ENCODE data around the gene SRPK2. TPM values are rescaled to one million over a fixed set of nuclear protein-coding genes. Genes with fewer than 3 reads are reported as not detected.

The SRPK2 gene
- total RNA-seq, 1 experiment from 2014 or later: 58.2 TPM

DNA sequence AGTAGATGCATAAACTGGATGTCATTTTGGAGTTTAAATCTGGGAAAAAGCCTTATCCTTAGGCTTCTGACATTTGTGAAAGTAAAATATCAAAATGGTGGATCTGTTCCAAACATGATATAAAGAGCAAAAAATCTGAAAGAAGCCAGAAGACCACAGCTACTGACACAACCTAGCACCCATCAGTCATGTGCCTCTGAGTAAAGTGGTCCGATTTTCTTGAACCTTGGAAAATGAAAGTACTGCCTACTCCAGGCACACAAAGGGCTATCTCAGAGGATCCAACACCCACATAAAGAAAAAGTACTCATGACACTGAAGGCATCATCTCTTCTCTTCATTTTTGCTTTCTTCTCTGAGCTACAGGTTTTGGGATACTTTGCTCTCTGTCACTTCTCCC, 224.0 kb downstream of the SRPK2 start:
- H3K9me3 ChIP-seq (ENCODE audit: control insufficient read depth, insufficient read depth, low read depth, low read length): no peaks in the 10 kb centered on the region
- intact Hi-C loops (cut with micrococcal nuclease; ENCODE audit: unreplicated experiment): no loop called here
- DNase-seq (ENCODE audit: low read depth, low spot score) (no peak), ATAC-seq (no peak)
- no peak for TF ChIP-seq POLR2AphosphoS5 (IDR thresholded peaks at IDR 0.05; ENCODE audit: low read depth, low read length)
- TF ChIP-seq TCF7L2 (IDR thresholded peaks at IDR 0.05; ENCODE audit: low read depth, low read length): no peak
- no peak for TF ChIP-seq SIN3A (IDR thresholded peaks at IDR 0.05; ENCODE audit: borderline replicate concordance, insufficient read depth, low read depth, low read length)
- TF ChIP-seq, protein P1, sequence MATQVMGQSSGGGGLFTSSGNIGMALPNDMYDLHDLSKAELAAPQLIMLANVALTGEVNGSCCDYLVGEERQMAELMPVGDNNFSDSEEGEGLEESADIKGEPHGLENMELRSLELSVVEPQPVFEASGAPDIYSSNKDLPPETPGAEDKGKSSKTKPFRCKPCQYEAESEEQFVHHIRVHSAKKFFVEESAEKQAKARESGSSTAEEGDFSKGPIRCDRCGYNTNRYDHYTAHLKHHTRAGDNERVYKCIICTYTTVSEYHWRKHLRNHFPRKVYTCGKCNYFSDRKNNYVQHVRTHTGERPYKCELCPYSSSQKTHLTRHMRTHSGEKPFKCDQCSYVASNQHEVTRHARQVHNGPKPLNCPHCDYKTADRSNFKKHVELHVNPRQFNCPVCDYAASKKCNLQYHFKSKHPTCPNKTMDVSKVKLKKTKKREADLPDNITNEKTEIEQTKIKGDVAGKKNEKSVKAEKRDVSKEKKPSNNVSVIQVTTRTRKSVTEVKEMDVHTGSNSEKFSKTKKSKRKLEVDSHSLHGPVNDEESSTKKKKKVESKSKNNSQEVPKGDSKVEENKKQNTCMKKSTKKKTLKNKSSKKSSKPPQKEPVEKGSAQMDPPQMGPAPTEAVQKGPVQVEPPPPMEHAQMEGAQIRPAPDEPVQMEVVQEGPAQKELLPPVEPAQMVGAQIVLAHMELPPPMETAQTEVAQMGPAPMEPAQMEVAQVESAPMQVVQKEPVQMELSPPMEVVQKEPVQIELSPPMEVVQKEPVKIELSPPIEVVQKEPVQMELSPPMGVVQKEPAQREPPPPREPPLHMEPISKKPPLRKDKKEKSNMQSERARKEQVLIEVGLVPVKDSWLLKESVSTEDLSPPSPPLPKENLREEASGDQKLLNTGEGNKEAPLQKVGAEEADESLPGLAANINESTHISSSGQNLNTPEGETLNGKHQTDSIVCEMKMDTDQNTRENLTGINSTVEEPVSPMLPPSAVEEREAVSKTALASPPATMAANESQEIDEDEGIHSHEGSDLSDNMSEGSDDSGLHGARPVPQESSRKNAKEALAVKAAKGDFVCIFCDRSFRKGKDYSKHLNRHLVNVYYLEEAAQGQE (IDR thresholded peaks at IDR 0.05; ENCODE audit: insufficient read depth in 1 of 2, low read depth in 2 of 2, low read length in 1 of 2): no peak
- TF ChIP-seq, protein P2, sequence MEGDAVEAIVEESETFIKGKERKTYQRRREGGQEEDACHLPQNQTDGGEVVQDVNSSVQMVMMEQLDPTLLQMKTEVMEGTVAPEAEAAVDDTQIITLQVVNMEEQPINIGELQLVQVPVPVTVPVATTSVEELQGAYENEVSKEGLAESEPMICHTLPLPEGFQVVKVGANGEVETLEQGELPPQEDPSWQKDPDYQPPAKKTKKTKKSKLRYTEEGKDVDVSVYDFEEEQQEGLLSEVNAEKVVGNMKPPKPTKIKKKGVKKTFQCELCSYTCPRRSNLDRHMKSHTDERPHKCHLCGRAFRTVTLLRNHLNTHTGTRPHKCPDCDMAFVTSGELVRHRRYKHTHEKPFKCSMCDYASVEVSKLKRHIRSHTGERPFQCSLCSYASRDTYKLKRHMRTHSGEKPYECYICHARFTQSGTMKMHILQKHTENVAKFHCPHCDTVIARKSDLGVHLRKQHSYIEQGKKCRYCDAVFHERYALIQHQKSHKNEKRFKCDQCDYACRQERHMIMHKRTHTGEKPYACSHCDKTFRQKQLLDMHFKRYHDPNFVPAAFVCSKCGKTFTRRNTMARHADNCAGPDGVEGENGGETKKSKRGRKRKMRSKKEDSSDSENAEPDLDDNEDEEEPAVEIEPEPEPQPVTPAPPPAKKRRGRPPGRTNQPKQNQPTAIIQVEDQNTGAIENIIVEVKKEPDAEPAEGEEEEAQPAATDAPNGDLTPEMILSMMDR (IDR thresholded peaks at IDR 0.05): no peak
- no peaks in the 10 kb centered on the region for H3K27me3 ChIP-seq (ENCODE audit: control insufficient read depth, insufficient read depth, low read length)
- H3K36me3 ChIP-seq (ENCODE audit: control insufficient read depth, insufficient read depth, low read length): peaks cover 6% of the 10 kb centered on the region; the same call in 1 of the 2 replicates
- ChIA-PET CTCF (no interaction called here), POLR2A (no interaction called here)
- no peaks in the 10 kb centered on the region for H3K4me1 ChIP-seq (ENCODE audit: control insufficient read depth, insufficient read depth, low read length)
- no peak overlapping the region for H3K27ac ChIP-seq (ENCODE audit: low read length)
- in situ Hi-C loops (cut with HindIII; ENCODE audit: low pct_unique_long_range_greater_than_20kb, low sequenced_read_pairs): no loop called here
- no peak overlapping the region for H3K4me3 ChIP-seq (ENCODE audit: low read depth in 2 of 2, low read length in 2 of 2)
- BruUV-seq (replicated peaks): no TSS peak

DNA sequence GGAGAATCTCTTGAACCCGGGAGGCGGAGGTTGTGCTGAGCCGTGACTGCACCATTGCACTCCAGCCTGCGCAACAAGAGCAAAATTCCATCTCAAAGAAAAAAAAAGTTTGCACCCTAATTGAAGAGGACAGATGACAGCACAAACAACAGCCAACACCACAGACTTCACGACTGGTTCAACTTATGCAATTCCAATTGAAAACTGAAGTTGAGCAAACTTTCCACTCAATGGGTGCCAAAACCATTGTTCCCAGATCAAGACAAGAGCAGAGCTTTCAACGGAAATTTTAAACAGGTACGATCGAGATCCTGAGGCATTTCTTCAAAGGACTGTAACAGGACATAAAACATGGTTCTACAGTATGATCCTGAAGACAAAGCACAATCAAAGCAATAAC, 225.0 kb downstream of the SRPK2 start:
- Histone ChIP-seq H3K4me3 (ENCODE audit: low read depth in 2 of 2, low read length in 2 of 2) (no peak overlapping the region), H3K4me1 (ENCODE audit: control insufficient read depth, insufficient read depth, low read length) (no peaks in the 10 kb centered on the region), H3K27me3 (ENCODE audit: control insufficient read depth, insufficient read depth, low read length) (no peaks in the 10 kb centered on the region), H3K9me3 (ENCODE audit: control insufficient read depth, insufficient read depth, low read depth, low read length) (no peaks in the 10 kb centered on the region), H3K27ac (ENCODE audit: low read length) (no peak overlapping the region), H3K36me3 (ENCODE audit: control insufficient read depth, insufficient read depth, low read length) (peaks cover 6% of the 10 kb centered on the region; the same call in 1 of the 2 replicates)
- intact Hi-C loops (cut with micrococcal nuclease; ENCODE audit: unreplicated experiment): no loop called here
- no TSS peak for BruUV-seq (replicated peaks)
- TF ChIP-seq SIN3A (IDR thresholded peaks at IDR 0.05; ENCODE audit: borderline replicate concordance, insufficient read depth, low read depth, low read length) (no peak), TCF7L2 (IDR thresholded peaks at IDR 0.05; ENCODE audit: low read depth, low read length) (no peak), POLR2AphosphoS5 (IDR thresholded peaks at IDR 0.05; ENCODE audit: low read depth, low read length) (no peak)
- TF ChIP-seq, protein P1 (IDR thresholded peaks at IDR 0.05; ENCODE audit: insufficient read depth in 1 of 2, low read depth in 2 of 2, low read length in 1 of 2): no peak
- TF ChIP-seq, protein P2 (IDR thresholded peaks at IDR 0.05): no peak
- ATAC-seq: no peak; the same call in 1 of the 2 replicates
- no peak for DNase-seq (ENCODE audit: low read depth, low spot score)
- in situ Hi-C loops (cut with HindIII; ENCODE audit: low pct_unique_long_range_greater_than_20kb, low sequenced_read_pairs): no loop called here
- POLR2A ChIA-PET: interaction anchor here (0.6 kb wide), 1 partner anchor 83 kb away, joined by 4 read pairs; no protein-coding TSS in a partner anchor
- CTCF ChIA-PET: no interaction called here
